HepG2 (cell line): Measurements from ENCODE around the gene NSMCE1. TPM values are rescaled to one million over a fixed set of nuclear protein-coding genes. Genes with fewer than 3 reads are reported as not detected.

ENCODE experiments used
- GPN1 ChIP-seq: sonication (generic); formaldehyde crosslinking; IDR thresholded peaks from 2 replicates; pipeline ENCODE4 v1.5.1; 2020; ENCODE audit warnings: missing genetic modification reagents, borderline replicate concordance
- HOXA3 ChIP-seq: sonication (generic); formaldehyde crosslinking; IDR thresholded peaks from 2 replicates; pipeline ENCODE4 v1.5.0; 2020; ENCODE audit warnings: missing genetic modification reagents
- KLF12 ChIP-seq: sonication (generic); formaldehyde crosslinking; IDR thresholded peaks from 2 replicates; pipeline ENCODE4 v1.4.0; 2020; ENCODE audit warnings: missing genetic modification reagents, borderline replicate concordance
- KLF6 ChIP-seq: IDR thresholded peaks from 2 replicates; pipeline ENCODE4 v1.8.0; 2016; ENCODE audit warnings: missing biosample characterization, missing genetic modification reagents
- MEIS1 ChIP-seq: sonication (generic); formaldehyde crosslinking; IDR thresholded peaks from 2 replicates; pipeline ENCODE4 v1.9.0; 2021; ENCODE audit warnings: mild to moderate bottlenecking, missing genetic modification reagents, moderate library complexity, borderline replicate concordance
- MIER2 ChIP-seq: IDR thresholded peaks from 2 replicates; pipeline ENCODE4 v1.6.1; 2016; ENCODE audit warnings: missing biosample characterization, missing genetic modification reagents
- MIXL1 ChIP-seq: IDR thresholded peaks from 2 replicates; pipeline ENCODE4 v1.6.1; 2016
- MZF1 ChIP-seq: sonication (generic); formaldehyde crosslinking; IDR thresholded peaks from 2 replicates; pipeline ENCODE4 v1.8.1; 2023; ENCODE audit warnings: mild to moderate bottlenecking, missing genetic modification reagents, borderline replicate concordance
- PAWR ChIP-seq: sonication (generic); formaldehyde crosslinking; IDR thresholded peaks from 2 replicates; pipeline ENCODE4 v1.4.0; 2020; ENCODE audit warnings: missing genetic modification reagents, mild to moderate bottlenecking, borderline replicate concordance
- SOX6 ChIP-seq, 2 experiments: fragments of 450-650 bp in 1 of 2; sonication (generic) in 1 of 2; formaldehyde crosslinking in 1 of 2; IDR thresholded peaks; 2 replicates each; pipeline versions ENCODE4 v1.4.0 to v1.6.1; 2017 to 2020; ENCODE audit warnings: antibody characterized with exemption in 1 of 2, mild to moderate bottlenecking in 1 of 2, missing genetic modification reagents in 1 of 2
- THAP11 ChIP-seq: IDR thresholded peaks from 2 replicates; pipeline ENCODE4 v1.6.1; 2016; ENCODE audit warnings: missing biosample characterization, missing genetic modification reagents
- TOPORS ChIP-seq: sonication (generic); formaldehyde crosslinking; IDR thresholded peaks from 2 replicates; pipeline ENCODE4 v1.8.0; 2023; ENCODE audit warnings: mild to moderate bottlenecking, missing genetic modification reagents
- TP53 ChIP-seq: sonication (generic); formaldehyde crosslinking; conservative IDR thresholded peaks from 2 replicates; pipeline ENCODE4 v1.4.0; 2020; ENCODE audit warnings: missing genetic modification reagents
- TSC22D2 ChIP-seq: sonication (generic); formaldehyde crosslinking; IDR thresholded peaks from 2 replicates; pipeline ENCODE4 v1.5.1; 2020; ENCODE audit warnings: missing genetic modification reagents, mild to moderate bottlenecking, borderline replicate concordance
- ZBTB33 ChIP-seq: sonication (generic); formaldehyde crosslinking; IDR thresholded peaks from 2 replicates; pipeline ENCODE4 v1.4.0; 2020; ENCODE audit warnings: missing genetic modification reagents
- ZMAT5 ChIP-seq: sonication (generic); formaldehyde crosslinking; IDR thresholded peaks from 2 replicates; pipeline ENCODE4 v1.5.0; 2020; ENCODE audit warnings: mild to moderate bottlenecking, low read depth, missing genetic modification reagents, borderline replicate concordance
- ZNF251 ChIP-seq: sonication (generic); formaldehyde crosslinking; IDR thresholded peaks from 2 replicates; pipeline ENCODE4 v1.9.0; 2021; ENCODE audit warnings: mild to moderate bottlenecking, missing genetic modification reagents
- ZNF446 ChIP-seq: sonication (generic); formaldehyde crosslinking; IDR thresholded peaks from 2 replicates; pipeline ENCODE4 v1.5.0; 2020; ENCODE audit warnings: mild to moderate bottlenecking, missing genetic modification reagents
- ZNF572 ChIP-seq: sonication (generic); formaldehyde crosslinking; IDR thresholded peaks from 2 replicates; pipeline ENCODE4 v1.5.1; 2020; ENCODE audit warnings: mild to moderate bottlenecking, missing genetic modification reagents
- polyA plus RNA-seq, 8 experiments: library from polyadenylated mRNA; depleted of rRNA in 3 of 8; stranded (reverse) in 7 of 8; unstranded in 1 of 8; fragments of >200 nt; fragmentation: Illumina TruSeq in 4 of 8; extraction: Trizol in 4 of 8; gene quantifications; 2 replicates each; pipeline versions ENCODE4 v1.2.1 to v1.2.3, GENCODE V29; 2011 to 2016; ENCODE audit warnings: low read depth in 4 of 8, missing spikeins in 1 of 8, mixed read lengths in 1 of 8; ENCODE audit not compliant: insufficient read depth in 1 of 8
- total RNA-seq, 5 experiments: library from RNA; depleted of rRNA; stranded (reverse); fragments of >200 nt; fragmentation: Illumina TruSeq; extraction: Trizol; gene quantifications; 2 replicates each; pipeline ENCODE4 v1.2.3, GENCODE V29; 2016; ENCODE audit warnings: low read depth in 1 of 5
- TF ChIP-seq, protein P1 (sequence below): sonication (generic); formaldehyde crosslinking; IDR thresholded peaks from 2 replicates; pipeline ENCODE4 v1.4.0; 2020; ENCODE audit warnings: missing genetic modification reagents, borderline replicate concordance
- TF ChIP-seq, protein P2 (sequence below): sonication (generic); formaldehyde crosslinking; IDR thresholded peaks from 2 replicates; pipeline ENCODE4 v1.4.0; 2020; ENCODE audit warnings: missing genetic modification reagents
- TF ChIP-seq, protein P3 (sequence below): sonication (generic); formaldehyde crosslinking; IDR thresholded peaks from 2 replicates; pipeline ENCODE4 v1.4.0; 2020; ENCODE audit warnings: mild to moderate bottlenecking, missing genetic modification reagents

NSMCE1 gene
- total and polyA plus RNA-seq, 2 of the 13 experiments (the other 11 are each of a cell fraction or from before 2014, with no cell fraction given) = 42.7 to 52.9 TPM

GRCh38 chr16:27273330-27273669 lies 4.7 kb upstream of the NSMCE1 start (continued):
- TF ChIP-seq, protein P1, sequence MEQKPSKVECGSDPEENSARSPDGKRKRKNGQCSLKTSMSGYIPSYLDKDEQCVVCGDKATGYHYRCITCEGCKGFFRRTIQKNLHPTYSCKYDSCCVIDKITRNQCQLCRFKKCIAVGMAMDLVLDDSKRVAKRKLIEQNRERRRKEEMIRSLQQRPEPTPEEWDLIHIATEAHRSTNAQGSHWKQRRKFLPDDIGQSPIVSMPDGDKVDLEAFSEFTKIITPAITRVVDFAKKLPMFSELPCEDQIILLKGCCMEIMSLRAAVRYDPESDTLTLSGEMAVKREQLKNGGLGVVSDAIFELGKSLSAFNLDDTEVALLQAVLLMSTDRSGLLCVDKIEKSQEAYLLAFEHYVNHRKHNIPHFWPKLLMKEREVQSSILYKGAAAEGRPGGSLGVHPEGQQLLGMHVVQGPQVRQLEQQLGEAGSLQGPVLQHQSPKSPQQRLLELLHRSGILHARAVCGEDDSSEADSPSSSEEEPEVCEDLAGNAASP (CRISPR knock-in tag) = no peak
- TF ChIP-seq MIER2 = no peak
- TF ChIP-seq SOX6 (IDR thresholded peaks at IDR 0.05) = no peak
- TF ChIP-seq SOX6 (CRISPR knock-in tag; IDR thresholded peaks at IDR 0.05) = no peak
- TF ChIP-seq MIXL1 (CRISPR knock-in tag) = no peak
- TF ChIP-seq ZNF251 (CRISPR knock-in tag) = 0 out of 2 replicates have a peak, but pooled peaks have one; percentile 66
- TF ChIP-seq TSC22D2 (CRISPR knock-in tag) = no peak
- TF ChIP-seq ZNF572 = 0 out of 2 replicates have a peak, but pooled peaks have one; percentile 29
- no peak for TF ChIP-seq ZNF446 (CRISPR knock-in tag)
- peak; percentile 0; the same call in 1 of the 2 replicates for TF ChIP-seq KLF12 (CRISPR knock-in tag)
- TF ChIP-seq HOXA3 = no peak
- 0 out of 2 replicates have a peak, but pooled peaks have one; percentile 38 for TF ChIP-seq TOPORS (CRISPR knock-in tag)
- TF ChIP-seq, protein P2, sequence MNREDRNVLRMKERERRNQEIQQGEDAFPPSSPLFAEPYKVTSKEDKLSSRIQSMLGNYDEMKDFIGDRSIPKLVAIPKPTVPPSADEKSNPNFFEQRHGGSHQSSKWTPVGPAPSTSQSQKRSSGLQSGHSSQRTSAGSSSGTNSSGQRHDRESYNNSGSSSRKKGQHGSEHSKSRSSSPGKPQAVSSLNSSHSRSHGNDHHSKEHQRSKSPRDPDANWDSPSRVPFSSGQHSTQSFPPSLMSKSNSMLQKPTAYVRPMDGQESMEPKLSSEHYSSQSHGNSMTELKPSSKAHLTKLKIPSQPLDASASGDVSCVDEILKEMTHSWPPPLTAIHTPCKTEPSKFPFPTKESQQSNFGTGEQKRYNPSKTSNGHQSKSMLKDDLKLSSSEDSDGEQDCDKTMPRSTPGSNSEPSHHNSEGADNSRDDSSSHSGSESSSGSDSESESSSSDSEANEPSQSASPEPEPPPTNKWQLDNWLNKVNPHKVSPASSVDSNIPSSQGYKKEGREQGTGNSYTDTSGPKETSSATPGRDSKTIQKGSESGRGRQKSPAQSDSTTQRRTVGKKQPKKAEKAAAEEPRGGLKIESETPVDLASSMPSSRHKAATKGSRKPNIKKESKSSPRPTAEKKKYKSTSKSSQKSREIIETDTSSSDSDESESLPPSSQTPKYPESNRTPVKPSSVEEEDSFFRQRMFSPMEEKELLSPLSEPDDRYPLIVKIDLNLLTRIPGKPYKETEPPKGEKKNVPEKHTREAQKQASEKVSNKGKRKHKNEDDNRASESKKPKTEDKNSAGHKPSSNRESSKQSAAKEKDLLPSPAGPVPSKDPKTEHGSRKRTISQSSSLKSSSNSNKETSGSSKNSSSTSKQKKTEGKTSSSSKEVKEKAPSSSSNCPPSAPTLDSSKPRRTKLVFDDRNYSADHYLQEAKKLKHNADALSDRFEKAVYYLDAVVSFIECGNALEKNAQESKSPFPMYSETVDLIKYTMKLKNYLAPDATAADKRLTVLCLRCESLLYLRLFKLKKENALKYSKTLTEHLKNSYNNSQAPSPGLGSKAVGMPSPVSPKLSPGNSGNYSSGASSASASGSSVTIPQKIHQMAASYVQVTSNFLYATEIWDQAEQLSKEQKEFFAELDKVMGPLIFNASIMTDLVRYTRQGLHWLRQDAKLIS (CRISPR knock-in tag) = 0 out of 2 replicates have a peak, but pooled peaks have one; percentile 19
- no peak for TF ChIP-seq THAP11
- TF ChIP-seq MZF1 (CRISPR knock-in tag) = no peak
- TF ChIP-seq, protein P3, sequence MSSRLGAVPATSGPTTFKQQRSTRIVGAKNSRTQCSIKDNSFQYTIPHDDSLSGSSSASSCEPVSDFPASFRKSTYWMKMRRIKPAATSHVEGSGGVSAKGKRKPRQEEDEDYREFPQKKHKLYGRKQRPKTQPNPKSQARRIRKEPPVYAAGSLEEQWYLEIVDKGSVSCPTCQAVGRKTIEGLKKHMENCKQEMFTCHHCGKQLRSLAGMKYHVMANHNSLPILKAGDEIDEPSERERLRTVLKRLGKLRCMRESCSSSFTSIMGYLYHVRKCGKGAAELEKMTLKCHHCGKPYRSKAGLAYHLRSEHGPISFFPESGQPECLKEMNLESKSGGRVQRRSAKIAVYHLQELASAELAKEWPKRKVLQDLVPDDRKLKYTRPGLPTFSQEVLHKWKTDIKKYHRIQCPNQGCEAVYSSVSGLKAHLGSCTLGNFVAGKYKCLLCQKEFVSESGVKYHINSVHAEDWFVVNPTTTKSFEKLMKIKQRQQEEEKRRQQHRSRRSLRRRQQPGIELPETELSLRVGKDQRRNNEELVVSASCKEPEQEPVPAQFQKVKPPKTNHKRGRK = no peak
- TF ChIP-seq KLF6 (CRISPR knock-in tag) = no peak
- no peak for TF ChIP-seq GPN1
- TF ChIP-seq PAWR = 0 out of 2 replicates have a peak, but pooled peaks have one; percentile 26
- no peak for TF ChIP-seq TP53 (CRISPR knock-in tag)
- no peak for TF ChIP-seq ZMAT5
- TF ChIP-seq MEIS1 = 0 out of 2 replicates have a peak, but pooled peaks have one; percentile 28
- no peak for TF ChIP-seq ZBTB33 (CRISPR knock-in tag)
